Upper lobe of right lung (tissue), 1 donor: Measurements from ENCODE around the gene LONP1. TPM values are rescaled to one million over a fixed set of nuclear protein-coding genes. Genes with fewer than 3 reads are reported as not detected.

Experiments used
- ATAC-seq: fragments of 200-7000 bp; cut with Tn5 transposase; one replicate; pipeline ENCODE4 v1.9.1; 2020; ENCODE audit warnings: mild to moderate bottlenecking, moderate library complexity
- DNase-seq: peaks from one replicate; pipeline ENCODE4 v3.0.0-alpha.2; 2020
- H3K27ac ChIP-seq: fragments of 200-600 bp; one replicate; pipeline ENCODE4 v1.8.0; 2022
- H3K27me3 ChIP-seq: fragments of 200-600 bp; one replicate; pipeline ENCODE4 v1.8.0; 2022; ENCODE audit warnings: mild to moderate bottlenecking
- H3K36me3 ChIP-seq: fragments of 200-600 bp; one replicate; pipeline ENCODE4 v1.8.0; 2022
- H3K4me1 ChIP-seq: fragments of 200-600 bp; one replicate; pipeline ENCODE4 v1.8.0; 2022
- H3K4me3 ChIP-seq: fragments of 200-600 bp; one replicate; pipeline ENCODE4 v1.8.0; 2022; ENCODE audit warnings: mild to moderate bottlenecking
- H3K9me3 ChIP-seq: fragments of 200-600 bp; one replicate; pipeline ENCODE4 v1.8.0; 2022
- intact Hi-C: fragments of 100-400 bp; cut with DNase I; formaldehyde crosslinking; loops from one replicate; pipeline ENCODE4 v1.11.0; 2022
- long read RNA-seq: library from polyadenylated mRNA; unstranded; transcript quantifications from one replicate; pipeline ENCODE4 v2.0.0, GENCODE V29; 2021
- total RNA-seq: library from RNA; stranded (reverse); fragmentation: NEBNext Ultra II Directional; extraction: Animal tissue kit (Norgen Biotek cat#: 25700); gene quantifications from one replicate; pipeline ENCODE4 v1.2.1, GENCODE V29; 2021
- TF ChIP-seq, protein P1 (sequence below): fragments of 200-600 bp; IDR thresholded peaks from one replicate; pipeline ENCODE4 v1.8.0; 2022; ENCODE audit warnings: antibody characterized with exemption
- donor health status: DM: no; HTN: yes; CAD: no; lungs with severe emphysema.

LONP1 gene, protein sequence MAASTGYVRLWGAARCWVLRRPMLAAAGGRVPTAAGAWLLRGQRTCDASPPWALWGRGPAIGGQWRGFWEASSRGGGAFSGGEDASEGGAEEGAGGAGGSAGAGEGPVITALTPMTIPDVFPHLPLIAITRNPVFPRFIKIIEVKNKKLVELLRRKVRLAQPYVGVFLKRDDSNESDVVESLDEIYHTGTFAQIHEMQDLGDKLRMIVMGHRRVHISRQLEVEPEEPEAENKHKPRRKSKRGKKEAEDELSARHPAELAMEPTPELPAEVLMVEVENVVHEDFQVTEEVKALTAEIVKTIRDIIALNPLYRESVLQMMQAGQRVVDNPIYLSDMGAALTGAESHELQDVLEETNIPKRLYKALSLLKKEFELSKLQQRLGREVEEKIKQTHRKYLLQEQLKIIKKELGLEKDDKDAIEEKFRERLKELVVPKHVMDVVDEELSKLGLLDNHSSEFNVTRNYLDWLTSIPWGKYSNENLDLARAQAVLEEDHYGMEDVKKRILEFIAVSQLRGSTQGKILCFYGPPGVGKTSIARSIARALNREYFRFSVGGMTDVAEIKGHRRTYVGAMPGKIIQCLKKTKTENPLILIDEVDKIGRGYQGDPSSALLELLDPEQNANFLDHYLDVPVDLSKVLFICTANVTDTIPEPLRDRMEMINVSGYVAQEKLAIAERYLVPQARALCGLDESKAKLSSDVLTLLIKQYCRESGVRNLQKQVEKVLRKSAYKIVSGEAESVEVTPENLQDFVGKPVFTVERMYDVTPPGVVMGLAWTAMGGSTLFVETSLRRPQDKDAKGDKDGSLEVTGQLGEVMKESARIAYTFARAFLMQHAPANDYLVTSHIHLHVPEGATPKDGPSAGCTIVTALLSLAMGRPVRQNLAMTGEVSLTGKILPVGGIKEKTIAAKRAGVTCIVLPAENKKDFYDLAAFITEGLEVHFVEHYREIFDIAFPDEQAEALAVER
- total RNA-seq: 79.1 TPM
- long read RNA-seq, transcript LONP1-201 (18 exons, 3,236 nt): major isoform, 182 of 232 reads
- long read RNA-seq, partial matches to known transcripts: 32 of 232 reads
- long read RNA-seq, other reads (novel, unspliced or antisense): 18 of 232 reads

DNA sequence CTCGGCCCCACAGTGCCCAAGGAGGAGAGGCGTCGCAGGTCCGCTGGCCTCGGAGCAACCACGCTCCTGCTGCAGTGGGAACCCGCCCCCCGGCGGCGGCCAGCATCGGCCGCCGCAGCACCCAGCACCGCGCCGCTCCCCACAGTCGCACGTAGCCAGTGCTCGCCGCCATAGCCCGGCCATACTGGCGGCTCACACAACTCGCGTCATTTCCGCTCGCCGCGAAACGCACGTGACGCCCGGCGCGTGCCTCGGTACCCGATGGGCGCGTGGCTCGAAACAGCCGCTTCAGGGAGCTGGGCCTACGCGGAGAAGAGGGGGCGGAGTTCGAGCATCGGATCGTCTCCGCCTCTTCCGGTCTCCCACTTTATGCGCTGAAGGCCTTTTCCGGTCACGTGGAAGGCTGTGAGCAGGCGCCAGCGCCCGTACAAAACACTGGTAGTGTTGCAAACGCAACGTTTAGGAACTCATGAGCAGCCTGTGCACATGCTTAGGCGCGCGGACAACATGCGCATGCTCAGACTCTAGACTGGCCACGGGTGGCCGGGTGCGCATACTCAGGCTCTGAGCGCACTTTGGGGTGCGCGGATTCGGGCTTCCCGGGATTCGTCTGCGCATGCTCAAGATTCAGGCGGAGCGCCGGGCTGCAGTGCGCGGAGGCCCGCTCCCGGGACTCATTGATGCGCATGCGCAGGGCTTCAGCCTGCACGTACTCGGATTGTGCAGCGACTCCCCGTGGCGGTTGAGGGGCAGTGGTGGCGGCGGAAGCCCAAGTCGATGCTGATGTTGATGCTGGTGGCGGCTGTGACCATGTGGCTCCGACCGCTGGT, at the start of gene LONP1, which contains the start of gene CATSPERD:
Gene LONP1, minus strand, starts transcription at position 186 of the 830 bp plus-strand sequence. Its CDS starts 14 bp downstream, at position 172.
Gene CATSPERD, plus strand, starts transcription at position 677 of the 830 bp plus-strand sequence. Its CDS starts 101 bp downstream, at position 778.
- no peaks in the 10 kb centered on the region for H3K36me3 ChIP-seq
- H3K27ac ChIP-seq: peak within 1 kb of the TSS; percentile 97
- ATAC-seq (peak; percentile 97), DNase-seq (peak; percentile 99)
- H3K4me1 ChIP-seq: peaks cover 13% of the 10 kb centered on the region
- H3K4me3 ChIP-seq: peak within 1 kb of the TSS; percentile 96
- intact Hi-C loops: no loop called here
- H3K27me3 ChIP-seq: no peaks in the 10 kb centered on the region
- no peaks in the 10 kb centered on the region for H3K9me3 ChIP-seq
- TF ChIP-seq, protein P1, sequence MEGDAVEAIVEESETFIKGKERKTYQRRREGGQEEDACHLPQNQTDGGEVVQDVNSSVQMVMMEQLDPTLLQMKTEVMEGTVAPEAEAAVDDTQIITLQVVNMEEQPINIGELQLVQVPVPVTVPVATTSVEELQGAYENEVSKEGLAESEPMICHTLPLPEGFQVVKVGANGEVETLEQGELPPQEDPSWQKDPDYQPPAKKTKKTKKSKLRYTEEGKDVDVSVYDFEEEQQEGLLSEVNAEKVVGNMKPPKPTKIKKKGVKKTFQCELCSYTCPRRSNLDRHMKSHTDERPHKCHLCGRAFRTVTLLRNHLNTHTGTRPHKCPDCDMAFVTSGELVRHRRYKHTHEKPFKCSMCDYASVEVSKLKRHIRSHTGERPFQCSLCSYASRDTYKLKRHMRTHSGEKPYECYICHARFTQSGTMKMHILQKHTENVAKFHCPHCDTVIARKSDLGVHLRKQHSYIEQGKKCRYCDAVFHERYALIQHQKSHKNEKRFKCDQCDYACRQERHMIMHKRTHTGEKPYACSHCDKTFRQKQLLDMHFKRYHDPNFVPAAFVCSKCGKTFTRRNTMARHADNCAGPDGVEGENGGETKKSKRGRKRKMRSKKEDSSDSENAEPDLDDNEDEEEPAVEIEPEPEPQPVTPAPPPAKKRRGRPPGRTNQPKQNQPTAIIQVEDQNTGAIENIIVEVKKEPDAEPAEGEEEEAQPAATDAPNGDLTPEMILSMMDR: peak; percentile 86

DNA sequence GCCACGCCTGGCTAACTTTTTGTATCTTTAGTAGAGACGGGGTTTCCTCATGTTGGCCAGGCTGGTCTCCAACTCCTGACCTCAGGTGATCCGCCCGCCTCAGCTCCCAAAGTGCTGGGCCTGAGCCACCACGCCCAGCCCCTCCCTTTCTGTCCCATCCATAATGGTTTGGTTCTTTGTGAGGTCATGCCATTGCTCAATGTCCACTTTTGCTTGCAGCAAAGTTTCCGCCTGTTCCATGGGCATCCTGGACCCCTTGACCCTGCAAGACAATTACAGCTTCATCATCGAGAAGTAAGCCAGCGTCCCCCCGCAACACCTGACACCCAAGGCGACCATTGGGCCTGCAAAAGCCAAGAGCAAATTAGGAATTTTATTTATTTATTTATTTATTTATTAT, 48.0 kb upstream of the LONP1 start:
- ATAC-seq (no peak), DNase-seq (no peak)
- intact Hi-C loops: no loop called here
- Histone ChIP-seq H3K27ac (no peak overlapping the region), H3K9me3 (no peaks in the 10 kb centered on the region), H3K36me3 (no peaks in the 10 kb centered on the region), H3K27me3 (no peaks in the 10 kb centered on the region), H3K4me1 (no peaks in the 10 kb centered on the region), H3K4me3 (no peak overlapping the region)
- TF ChIP-seq, protein P1: no peak

DNA sequence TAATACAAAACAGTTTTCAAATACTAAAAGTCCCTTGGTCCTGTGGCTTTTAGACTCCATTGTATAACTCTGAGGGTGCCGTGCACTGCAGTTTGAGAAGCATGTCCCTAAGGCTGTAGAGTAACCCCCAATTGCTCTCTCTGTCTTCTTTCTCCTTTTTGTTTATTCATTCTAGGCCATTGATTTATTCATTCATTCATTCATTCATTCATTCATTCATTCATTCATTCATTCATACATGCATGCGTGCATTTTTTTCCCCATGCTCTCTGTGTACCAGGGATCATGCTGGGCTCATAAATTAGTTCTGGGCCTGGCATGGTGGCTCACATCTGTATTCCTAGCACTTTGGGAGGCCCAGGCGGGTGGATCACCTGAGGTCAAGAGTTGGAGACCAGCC, 45.3 kb upstream of the LONP1 start:
- TF ChIP-seq, protein P1: no peak
- no peak overlapping the region for H3K27ac ChIP-seq
- no peak overlapping the region for H3K4me3 ChIP-seq
- H3K4me1 ChIP-seq: no peaks in the 10 kb centered on the region
- DNase-seq (no peak), ATAC-seq (no peak)
- no peaks in the 10 kb centered on the region for H3K27me3 ChIP-seq
- H3K36me3 ChIP-seq: no peaks in the 10 kb centered on the region
- intact Hi-C loops: no loop called here
- no peaks in the 10 kb centered on the region for H3K9me3 ChIP-seq

DNA sequence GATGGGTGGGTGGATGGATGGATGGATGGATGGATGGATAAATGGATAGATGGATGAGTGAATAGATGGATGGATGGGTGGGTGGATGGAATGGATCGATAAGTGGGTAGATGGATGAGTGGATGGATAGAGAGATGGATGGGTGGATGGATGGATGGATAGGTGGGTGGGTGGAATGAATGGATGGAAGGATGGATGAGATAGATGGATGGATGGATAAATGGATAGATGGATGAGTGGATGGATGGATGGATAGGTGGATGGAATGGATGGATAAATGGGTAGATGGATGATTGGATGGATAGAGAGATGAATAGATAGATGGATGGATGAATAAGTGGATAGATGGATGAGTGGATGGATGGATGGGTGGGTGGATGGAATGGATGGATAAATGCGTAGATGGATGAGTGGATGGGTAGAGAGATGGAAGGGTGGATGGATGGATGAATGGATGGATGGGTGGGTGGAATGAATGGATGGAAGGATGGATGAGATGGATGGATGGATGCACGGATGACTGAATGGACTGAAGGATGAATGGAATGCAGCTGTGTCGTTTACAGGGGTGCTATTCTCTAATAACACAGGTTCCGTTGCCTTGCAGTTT, 42.8 kb upstream of the LONP1 start:
- no peak for ATAC-seq
- Histone ChIP-seq H3K4me3 (no peak overlapping the region), H3K9me3 (no peaks in the 10 kb centered on the region), H3K4me1 (no peaks in the 10 kb centered on the region), H3K27ac (no peak overlapping the region), H3K27me3 (no peaks in the 10 kb centered on the region), H3K36me3 (no peaks in the 10 kb centered on the region)
- intact Hi-C loops: no loop called here
- TF ChIP-seq, protein P1: no peak
- no peak for DNase-seq
